ENCODE results near the gene MMADHC. TPM values are rescaled to one million over a fixed set of nuclear protein-coding genes. Genes with fewer than 3 reads are reported as not detected.

The MMADHC gene
- total RNA-seq, 4 donors from 2014 or later: 140 to 205 (median 169) TPM

DNA sequence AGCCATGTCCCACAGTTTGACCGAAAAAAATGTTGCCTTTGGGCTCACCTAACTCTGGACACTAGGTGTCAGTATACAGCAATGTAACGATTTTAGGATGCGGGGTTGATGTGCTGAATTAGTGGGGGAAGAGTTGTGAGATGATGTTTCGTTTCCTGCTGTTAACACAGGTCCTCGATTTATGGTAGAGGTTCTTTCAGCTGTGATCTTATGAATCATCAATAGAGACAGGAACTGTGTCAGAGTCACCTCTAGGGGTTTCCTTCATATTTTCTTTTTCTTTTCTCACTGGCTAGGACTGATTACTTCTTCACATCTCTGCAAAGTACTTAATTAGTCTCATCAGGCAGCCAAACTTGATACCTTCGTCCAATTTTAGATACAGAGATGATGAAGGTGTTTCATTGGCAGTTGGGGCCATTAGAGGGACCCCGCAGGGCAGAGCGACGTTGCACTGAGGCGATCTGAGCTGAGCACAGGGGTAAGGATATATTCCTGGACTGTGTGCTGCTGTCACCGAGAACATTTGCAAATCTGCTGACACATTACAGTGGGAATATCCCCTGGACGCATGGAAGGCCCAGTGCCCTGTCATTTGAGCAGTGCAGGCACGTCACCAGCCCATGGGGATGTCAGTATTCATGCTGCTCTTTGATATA lies 10.2 kb upstream of the MMADHC start:
- Histone ChIP-seq H3K9me3 (no peaks in the 10 kb centered on the region), H3K27ac (peak overlapping the region in 1 of 4 donors; percentile 21), H3K27me3 (no peaks in the 10 kb centered on the region), H3K36me3 (no peaks in the 10 kb centered on the region), H3K4me1 (peaks cover 4 to 5% of the 10 kb centered on the region in 2 donors), H3K4me3 (peak overlapping the region; percentile 6 to 36 (median 26))
- DNase-seq: peak in 1 of 2 donors; percentile 23
- peak; percentile 92 to 96 for ATAC-seq
- TF ChIP-seq POLR2A (IDR thresholded peaks at IDR 0.05): no peak
- TF ChIP-seq, protein P1, sequence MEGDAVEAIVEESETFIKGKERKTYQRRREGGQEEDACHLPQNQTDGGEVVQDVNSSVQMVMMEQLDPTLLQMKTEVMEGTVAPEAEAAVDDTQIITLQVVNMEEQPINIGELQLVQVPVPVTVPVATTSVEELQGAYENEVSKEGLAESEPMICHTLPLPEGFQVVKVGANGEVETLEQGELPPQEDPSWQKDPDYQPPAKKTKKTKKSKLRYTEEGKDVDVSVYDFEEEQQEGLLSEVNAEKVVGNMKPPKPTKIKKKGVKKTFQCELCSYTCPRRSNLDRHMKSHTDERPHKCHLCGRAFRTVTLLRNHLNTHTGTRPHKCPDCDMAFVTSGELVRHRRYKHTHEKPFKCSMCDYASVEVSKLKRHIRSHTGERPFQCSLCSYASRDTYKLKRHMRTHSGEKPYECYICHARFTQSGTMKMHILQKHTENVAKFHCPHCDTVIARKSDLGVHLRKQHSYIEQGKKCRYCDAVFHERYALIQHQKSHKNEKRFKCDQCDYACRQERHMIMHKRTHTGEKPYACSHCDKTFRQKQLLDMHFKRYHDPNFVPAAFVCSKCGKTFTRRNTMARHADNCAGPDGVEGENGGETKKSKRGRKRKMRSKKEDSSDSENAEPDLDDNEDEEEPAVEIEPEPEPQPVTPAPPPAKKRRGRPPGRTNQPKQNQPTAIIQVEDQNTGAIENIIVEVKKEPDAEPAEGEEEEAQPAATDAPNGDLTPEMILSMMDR (IDR thresholded peaks at IDR 0.05 in 4 of 5, conservative IDR thresholded peaks at IDR 0.05 in 1 of 5): peak; percentile 59 to 78 (median 73)
- intact Hi-C loops (cut with DNase I; ENCODE audit: low total_unique reads): loop anchor here (1.0 to 10.0 kb wide), 4 partner anchors 167 to 1641 kb away; partner anchors contain the start of gene RND3
- in situ Hi-C loops (cut with MboI; ENCODE audit: low sequenced_read_pairs in 4 of 4): loop anchor here (5.0 to 25.0 kb wide), 7 partner anchors 887 to 1840 kb away; partner anchors contain the start of genes RIF1 (in 2 of the 4) and RND3 (in 1 of the 4)

DNA sequence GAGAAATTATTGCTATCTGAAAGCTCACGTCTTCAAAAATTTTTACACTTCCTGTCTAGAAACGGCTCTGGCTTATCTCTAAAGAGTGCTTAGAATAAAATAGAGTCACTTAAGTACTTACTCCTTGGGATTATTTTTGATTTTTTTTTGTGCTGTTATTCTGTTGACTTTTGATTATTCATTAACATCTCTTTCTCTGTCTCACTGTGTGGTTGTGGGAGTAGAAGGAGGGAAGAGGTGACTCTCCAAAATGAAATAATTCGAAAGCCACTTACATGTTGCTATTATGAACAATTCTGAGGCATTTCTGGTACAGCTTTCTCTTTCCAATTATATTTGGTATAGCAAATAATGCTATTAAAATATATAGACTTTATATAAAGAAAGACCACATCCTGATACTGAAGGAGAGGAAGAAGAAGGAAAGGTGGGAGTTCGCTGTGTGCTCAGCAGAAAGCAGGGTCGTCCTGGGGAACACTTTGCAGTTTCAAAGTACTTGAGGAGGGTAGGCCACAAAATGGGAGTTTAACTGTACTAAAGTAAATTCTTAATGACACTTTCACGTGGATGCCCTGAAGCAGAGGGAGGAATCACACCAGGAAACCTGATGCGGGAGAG lies 9.6 kb upstream of the MMADHC start:
- in situ Hi-C loops (cut with MboI; ENCODE audit: low sequenced_read_pairs in 4 of 4) (loop anchor here (5.0 to 25.0 kb wide), 7 partner anchors 888 to 1840 kb away; partner anchors contain the start of genes RIF1 (in 2 of the 4) and RND3 (in 1 of the 4)), intact Hi-C loops (cut with DNase I; ENCODE audit: low total_unique reads) (loop anchor here (1.0 to 10.0 kb wide), 4 partner anchors 168 to 1642 kb away; partner anchors contain the start of gene RND3)
- H3K4me3 ChIP-seq: no peak overlapping the region
- no peak overlapping the region for H3K27ac ChIP-seq
- peaks cover 4 to 5% of the 10 kb centered on the region in 2 donors for H3K4me1 ChIP-seq
- H3K36me3 ChIP-seq: no peaks in the 10 kb centered on the region
- H3K9me3 ChIP-seq: no peaks in the 10 kb centered on the region
- DNase-seq (no peak), ATAC-seq (no peak)
- no peaks in the 10 kb centered on the region for H3K27me3 ChIP-seq
- TF ChIP-seq POLR2A (IDR thresholded peaks at IDR 0.05): no peak
- TF ChIP-seq, protein P1 (IDR thresholded peaks at IDR 0.05 in 4 of 5, conservative IDR thresholded peaks at IDR 0.05 in 1 of 5): no peak

DNA sequence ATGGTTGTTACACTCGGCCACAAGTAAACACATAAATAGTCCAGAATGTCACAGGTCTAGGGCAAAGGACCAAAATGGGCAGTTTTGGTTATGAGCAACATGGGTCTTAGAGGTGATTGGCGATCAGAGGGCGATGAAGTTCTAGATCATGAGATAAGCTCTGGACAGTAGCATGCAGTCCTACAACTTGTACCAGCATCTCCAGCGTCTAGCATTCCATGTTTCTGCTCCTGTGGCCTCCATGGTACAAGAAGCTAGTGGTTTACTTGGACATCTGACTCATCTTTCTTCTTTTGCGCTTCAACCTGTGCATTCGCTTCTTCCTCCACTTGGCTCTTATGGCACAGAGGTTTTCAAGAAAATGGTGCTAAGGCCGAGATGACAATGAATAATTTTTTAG lies 8.9 kb upstream of the MMADHC start:
- intact Hi-C loops (cut with DNase I; ENCODE audit: low total_unique reads) (loop anchor here (2.0 to 10.0 kb wide), 3 partner anchors 168 to 1642 kb away; no protein-coding TSS in a partner anchor), in situ Hi-C loops (cut with MboI; ENCODE audit: low sequenced_read_pairs in 4 of 4) (loop anchor here (5.0 to 25.0 kb wide), 7 partner anchors 888 to 1841 kb away; partner anchors contain the start of genes RIF1 (in 2 of the 4) and RND3 (in 1 of the 4))
- Histone ChIP-seq H3K4me1 (peaks cover 4 to 5% of the 10 kb centered on the region in 2 donors), H3K36me3 (no peaks in the 10 kb centered on the region), H3K4me3 (no peak overlapping the region), H3K27ac (no peak overlapping the region), H3K27me3 (no peaks in the 10 kb centered on the region), H3K9me3 (no peaks in the 10 kb centered on the region)
- no peak for DNase-seq
- ATAC-seq: no peak
- TF ChIP-seq, protein P1 (IDR thresholded peaks at IDR 0.05 in 4 of 5, conservative IDR thresholded peaks at IDR 0.05 in 1 of 5): no peak

DNA sequence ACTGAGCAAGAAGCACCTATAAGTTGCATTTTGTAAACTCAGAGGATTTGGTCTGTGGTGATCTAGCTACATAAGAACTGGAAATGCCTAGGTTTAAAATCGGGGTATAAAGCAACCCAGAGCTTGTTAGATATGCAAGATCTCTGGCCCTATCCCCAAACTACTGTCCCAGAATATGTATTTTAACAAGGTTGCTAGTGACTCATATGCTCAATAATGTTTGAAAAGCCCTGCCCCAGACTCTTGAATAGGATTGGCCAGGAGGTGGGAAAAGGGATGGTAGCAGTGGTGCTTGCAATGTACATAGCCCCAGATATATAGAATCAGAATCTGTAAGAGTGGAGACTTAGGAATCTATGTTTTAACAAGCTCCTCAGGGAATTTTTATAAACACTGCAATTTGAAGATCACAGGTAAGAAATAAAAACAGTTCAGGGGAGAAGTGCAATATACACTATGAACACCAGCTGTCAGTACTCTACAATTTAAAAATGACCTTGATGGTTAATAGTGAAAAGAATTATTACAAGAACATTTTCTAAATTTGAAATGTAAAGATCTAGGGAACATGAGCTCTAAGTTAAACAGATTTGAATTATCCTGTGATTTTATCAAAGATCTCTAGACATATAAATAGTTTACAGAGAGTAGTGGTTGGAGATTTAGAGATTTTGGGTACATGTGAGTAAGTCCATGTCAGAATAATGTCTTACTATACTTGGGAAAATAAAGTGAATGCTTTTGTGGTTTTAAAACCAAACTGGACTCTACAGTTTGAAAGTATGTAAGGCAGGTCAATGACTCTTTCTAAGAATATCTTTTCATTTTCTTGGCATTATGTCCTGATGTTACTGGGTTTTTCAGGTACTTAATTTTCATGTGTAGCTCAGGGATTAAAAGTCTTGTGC lies 7.7 kb upstream of the MMADHC start:
- TF ChIP-seq, protein P1 (IDR thresholded peaks at IDR 0.05 in 4 of 5, conservative IDR thresholded peaks at IDR 0.05 in 1 of 5): no peak
- TF ChIP-seq POLR2A (IDR thresholded peaks at IDR 0.05): no peak
- in situ Hi-C loops (cut with MboI; ENCODE audit: low sequenced_read_pairs in 4 of 4): loop anchor here (5.0 to 25.0 kb wide), 7 partner anchors 889 to 1842 kb away; partner anchors contain the start of genes RIF1 (in 2 of the 4) and RND3 (in 1 of the 4)
- intact Hi-C loops (cut with DNase I; ENCODE audit: low total_unique reads): loop anchor here (5.0 to 10.0 kb wide), 2 partner anchors 169 to 1457 kb away; no protein-coding TSS in a partner anchor
- ATAC-seq (no peak), DNase-seq (no peak)
- no peaks in the 10 kb centered on the region for H3K27me3 ChIP-seq
- H3K9me3 ChIP-seq: no peaks in the 10 kb centered on the region
- no peaks in the 10 kb centered on the region for H3K36me3 ChIP-seq
- H3K4me1 ChIP-seq: peaks cover 4 to 5% of the 10 kb centered on the region in 2 donors
- H3K27ac ChIP-seq: no peak overlapping the region
- H3K4me3 ChIP-seq: no peak overlapping the region

Measured in gastrocnemius medialis (tissue), 4 donors.